Parathyroid adenoma (tissue), 2 donors: ENCODE results near the gene ZBTB45.

Experiments used
- H2AFZ ChIP-seq: fragments of 300-600 bp; sonication (generic); one replicate; pipeline ENCODE4 v1.7.0; 2017; ENCODE audit warnings: antibody characterized with exemption, mild to moderate bottlenecking
- H3K27ac ChIP-seq: fragments of 300-600 bp; sonication (generic); one replicate; pipeline ENCODE4 v1.7.0; 2017
- H3K27me3 ChIP-seq: fragments of 300-600 bp; sonication (generic); one replicate; pipeline ENCODE4 v1.7.0; 2017; ENCODE audit warnings: low read length; ENCODE audit not compliant: control insufficient read depth, insufficient read depth
- H3K36me3 ChIP-seq: fragments of 300-600 bp; sonication (generic); one replicate; pipeline ENCODE4 v1.7.0; 2017; ENCODE audit warnings: low read length; ENCODE audit not compliant: control insufficient read depth, insufficient read depth
- H3K4me1 ChIP-seq: fragments of 300-600 bp; sonication (generic); one replicate; pipeline ENCODE4 v1.7.0; 2017; ENCODE audit warnings: control low read depth
- H3K4me2 ChIP-seq: fragments of 300-600 bp; sonication (generic); one replicate; pipeline ENCODE4 v1.7.0; 2017; ENCODE audit warnings: low read length
- H3K4me3 ChIP-seq: fragments of 300-600 bp; sonication (generic); one replicate; pipeline ENCODE4 v1.7.0; 2017; ENCODE audit warnings: low read depth, low read length
- H3K79me2 ChIP-seq: fragments of 300-600 bp; sonication (generic); one replicate; pipeline ENCODE4 v1.7.0; 2017; ENCODE audit warnings: control low read depth
- H3K9ac ChIP-seq: fragments of 300-600 bp; sonication (generic); one replicate; pipeline ENCODE4 v1.7.0; 2017; ENCODE audit warnings: mild to moderate bottlenecking
- H3K9me3 ChIP-seq: fragments of 300-600 bp; sonication (generic); one replicate; pipeline ENCODE4 v1.7.0; 2017; ENCODE audit warnings: low read length; ENCODE audit not compliant: control insufficient read depth
- TF ChIP-seq, protein P1 (sequence below): fragments of 300-600 bp; sonication (generic); IDR thresholded peaks from one replicate; pipeline ENCODE4 v1.7.0; 2017; ENCODE audit warnings: antibody characterized with exemption, mild to moderate bottlenecking
- donor health status: primary hyperparathyroidism.

ZBTB45 gene

DNA sequence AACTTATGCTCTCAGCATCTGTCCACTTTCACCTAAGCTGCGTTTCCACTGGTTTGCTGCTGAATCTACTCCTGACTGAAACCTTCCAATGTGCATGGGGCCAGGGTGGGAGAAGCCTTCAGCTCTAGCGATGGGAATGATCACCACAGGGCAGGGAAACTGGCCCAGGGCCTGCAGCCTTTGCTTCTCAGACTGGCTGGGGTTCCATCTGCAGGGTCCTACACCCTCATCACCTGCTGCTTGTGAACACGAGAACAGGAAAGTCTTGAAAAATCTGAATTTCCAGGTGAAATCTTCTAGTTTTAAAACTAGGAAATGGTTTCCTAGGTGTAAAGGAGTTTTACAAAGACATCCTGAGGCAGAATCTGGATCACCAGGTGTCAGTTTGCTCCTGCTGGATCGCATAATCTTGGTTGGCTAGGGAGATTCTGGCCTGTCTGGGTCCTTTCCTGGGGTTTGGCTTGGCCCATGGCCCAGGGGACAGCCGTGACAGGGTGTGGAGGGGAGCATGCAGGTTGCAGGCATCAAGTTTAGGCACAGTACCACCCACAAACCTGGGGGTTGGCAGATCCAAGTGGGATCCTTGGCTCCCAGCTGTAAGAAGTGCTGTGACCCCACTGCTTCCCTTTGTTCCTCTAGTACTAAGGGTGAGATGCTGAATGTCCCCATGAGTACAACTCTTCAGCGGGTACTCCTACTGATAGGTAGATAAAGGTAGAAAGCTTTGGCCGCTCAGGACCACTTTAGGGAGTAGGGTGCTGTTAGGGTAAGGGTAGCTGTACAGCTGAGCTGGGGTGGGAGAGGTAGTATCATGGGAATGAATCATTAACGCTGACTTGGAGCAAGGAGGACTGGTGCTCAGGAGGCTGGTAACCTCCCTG, 40.6 kb upstream of the ZBTB45 start:
- TF ChIP-seq, protein P1, sequence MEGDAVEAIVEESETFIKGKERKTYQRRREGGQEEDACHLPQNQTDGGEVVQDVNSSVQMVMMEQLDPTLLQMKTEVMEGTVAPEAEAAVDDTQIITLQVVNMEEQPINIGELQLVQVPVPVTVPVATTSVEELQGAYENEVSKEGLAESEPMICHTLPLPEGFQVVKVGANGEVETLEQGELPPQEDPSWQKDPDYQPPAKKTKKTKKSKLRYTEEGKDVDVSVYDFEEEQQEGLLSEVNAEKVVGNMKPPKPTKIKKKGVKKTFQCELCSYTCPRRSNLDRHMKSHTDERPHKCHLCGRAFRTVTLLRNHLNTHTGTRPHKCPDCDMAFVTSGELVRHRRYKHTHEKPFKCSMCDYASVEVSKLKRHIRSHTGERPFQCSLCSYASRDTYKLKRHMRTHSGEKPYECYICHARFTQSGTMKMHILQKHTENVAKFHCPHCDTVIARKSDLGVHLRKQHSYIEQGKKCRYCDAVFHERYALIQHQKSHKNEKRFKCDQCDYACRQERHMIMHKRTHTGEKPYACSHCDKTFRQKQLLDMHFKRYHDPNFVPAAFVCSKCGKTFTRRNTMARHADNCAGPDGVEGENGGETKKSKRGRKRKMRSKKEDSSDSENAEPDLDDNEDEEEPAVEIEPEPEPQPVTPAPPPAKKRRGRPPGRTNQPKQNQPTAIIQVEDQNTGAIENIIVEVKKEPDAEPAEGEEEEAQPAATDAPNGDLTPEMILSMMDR = no peak
- Histone ChIP-seq H3K79me2 (peaks cover 28% of the 10 kb centered on the region), H3K4me2 (peak overlapping the region; percentile 82), H3K36me3 (no peaks in the 10 kb centered on the region), H2AFZ (peak overlapping the region; percentile 92), H3K4me1 (peaks cover 39% of the 10 kb centered on the region), H3K9me3 (no peaks in the 10 kb centered on the region), H3K27ac (peak overlapping the region; percentile 100), H3K4me3 (peak overlapping the region; percentile 91), H3K9ac (no peak overlapping the region), H3K27me3 (no peaks in the 10 kb centered on the region)

DNA sequence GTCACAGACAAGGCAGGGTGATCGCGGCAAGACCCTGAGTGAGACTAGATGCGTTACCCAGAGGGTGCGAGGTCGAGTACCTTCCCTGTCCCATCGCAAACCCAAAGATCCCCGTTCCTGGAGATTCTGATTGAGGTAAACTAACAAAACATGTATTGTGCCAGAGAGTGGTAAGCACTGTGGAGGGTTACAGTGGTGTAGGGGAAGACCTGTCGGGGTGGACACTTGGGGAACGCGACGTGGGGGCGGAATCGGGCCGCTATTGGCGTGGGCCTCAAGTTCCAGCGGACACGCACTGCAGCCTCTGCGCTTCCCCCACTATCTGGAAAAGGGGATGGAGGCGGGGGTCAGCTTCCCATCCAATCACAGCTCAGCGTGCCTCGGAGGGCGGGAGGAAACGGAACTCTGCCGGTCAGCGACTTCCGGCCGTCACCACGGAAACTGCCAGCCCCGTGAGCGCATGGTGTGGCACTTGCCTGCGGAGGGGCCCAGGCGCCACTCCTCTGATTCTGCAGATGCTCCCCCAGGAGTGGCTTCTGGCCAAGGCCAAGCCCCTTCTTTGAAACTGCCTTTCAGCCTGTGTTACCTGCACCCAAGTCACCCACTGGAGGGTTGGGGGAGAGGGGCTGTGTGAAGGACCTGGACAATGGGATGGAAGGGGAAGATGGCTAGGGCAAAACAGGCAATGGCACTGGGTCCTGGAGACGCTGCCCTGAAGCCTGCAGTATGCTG, 39.8 kb upstream of the ZBTB45 start:
- no peaks in the 10 kb centered on the region for H3K9me3 ChIP-seq
- H3K27me3 ChIP-seq = no peaks in the 10 kb centered on the region
- peak overlapping the region; percentile 91 for H3K9ac ChIP-seq
- no peaks in the 10 kb centered on the region for H3K36me3 ChIP-seq
- TF ChIP-seq, protein P1 = no peak
- H3K27ac ChIP-seq = peak overlapping the region; percentile 100
- H3K79me2 ChIP-seq = peaks cover 31% of the 10 kb centered on the region
- H3K4me2 ChIP-seq = peak overlapping the region; percentile 82
- peaks cover 41% of the 10 kb centered on the region for H3K4me1 ChIP-seq
- peak overlapping the region; percentile 92 for H2AFZ ChIP-seq
- H3K4me3 ChIP-seq = peak overlapping the region; percentile 91

DNA sequence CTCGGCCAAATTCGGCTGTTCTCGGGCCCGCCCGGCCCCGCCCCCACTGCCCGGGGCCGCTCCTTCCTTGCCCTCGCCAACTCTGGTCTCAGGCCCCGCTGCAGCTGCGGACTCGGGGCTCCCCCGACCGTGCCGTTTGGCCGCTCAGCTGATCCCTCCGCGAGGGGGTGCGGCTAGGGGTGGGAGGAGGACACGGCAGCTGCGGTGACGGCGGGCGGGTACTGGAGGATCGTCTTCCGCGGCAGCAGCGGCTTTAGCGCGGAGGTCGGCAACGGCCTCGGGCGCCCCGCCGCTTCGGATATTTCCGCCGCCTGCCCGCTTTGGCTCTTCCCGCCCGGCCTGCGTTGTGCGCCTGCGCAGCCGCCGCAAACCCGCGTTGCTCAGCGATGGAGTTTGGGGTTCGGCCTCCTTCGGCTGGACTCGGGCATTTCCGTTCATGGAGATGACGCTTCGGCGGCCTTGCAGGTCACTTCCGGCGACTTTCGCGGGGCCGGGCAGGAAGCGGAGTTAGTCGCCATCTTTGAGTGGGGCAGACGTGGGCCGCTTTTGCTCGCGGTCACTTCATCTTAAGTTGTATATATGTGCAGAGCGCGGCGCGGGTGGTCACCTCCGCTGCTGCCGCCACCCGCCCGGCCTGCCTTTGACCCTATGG, 39.1 kb upstream of the ZBTB45 start:
- H3K9me3 ChIP-seq = no peaks in the 10 kb centered on the region
- peaks cover 45% of the 10 kb centered on the region for H3K4me1 ChIP-seq
- H3K4me2 ChIP-seq = peak overlapping the region; percentile 90
- H3K27me3 ChIP-seq = no peaks in the 10 kb centered on the region
- H3K36me3 ChIP-seq = no peaks in the 10 kb centered on the region
- TF ChIP-seq, protein P1 = no peak
- H3K9ac ChIP-seq = peak overlapping the region; percentile 99
- H3K27ac ChIP-seq = peak overlapping the region; percentile 100
- H3K4me3 ChIP-seq = peak overlapping the region; percentile 91
- H2AFZ ChIP-seq = peak overlapping the region; percentile 92
- H3K79me2 ChIP-seq = peaks cover 38% of the 10 kb centered on the region

DNA sequence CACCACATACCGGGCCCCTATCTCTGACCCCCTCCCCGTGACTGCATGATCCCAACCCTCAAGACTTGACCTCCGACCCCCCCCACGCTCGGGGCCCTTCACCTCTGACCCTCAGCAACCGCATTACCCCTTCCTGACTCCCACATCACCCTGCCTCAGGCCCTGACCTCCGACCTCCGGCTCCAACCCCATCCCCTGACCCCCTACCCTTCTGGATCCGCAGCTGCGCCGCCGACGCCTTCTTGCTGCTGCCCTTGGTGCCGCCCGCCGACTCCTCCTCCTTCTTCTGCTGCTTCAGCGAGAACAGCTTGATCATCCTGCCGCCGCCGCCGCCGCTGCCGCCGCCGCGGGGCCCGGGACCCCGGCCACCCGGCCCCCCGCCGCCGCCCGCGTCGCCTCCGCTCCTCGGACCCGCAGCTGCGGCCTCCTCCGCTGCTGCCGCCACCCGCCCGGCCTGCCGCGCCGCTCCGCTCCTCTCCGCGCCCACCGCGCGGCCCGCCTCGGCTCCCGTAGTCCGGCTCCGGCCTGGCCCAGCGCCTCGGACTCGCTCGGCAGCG, 38.5 kb upstream of the ZBTB45 start, which contains the start of gene UBE2M:
Gene UBE2M (minus strand): TSS at position 546 of the 557 bp plus-strand sequence. CDS start 230 bp downstream, at position 316.
- peak within 1 kb of the TSS; percentile 91 for H3K4me3 ChIP-seq
- peaks cover 40% of the 10 kb centered on the region for H3K79me2 ChIP-seq
- TF ChIP-seq, protein P1 = no peak
- peak within 1 kb of the TSS; percentile 92 for H2AFZ ChIP-seq
- peak within 1 kb of the TSS; percentile 99 for H3K9ac ChIP-seq
- peaks cover 43% of the 10 kb centered on the region for H3K4me1 ChIP-seq
- H3K27me3 ChIP-seq = no peaks in the 10 kb centered on the region
- no peaks in the 10 kb centered on the region for H3K9me3 ChIP-seq
- no peaks in the 10 kb centered on the region for H3K36me3 ChIP-seq
- peak within 1 kb of the TSS; percentile 97 for H3K4me2 ChIP-seq
- peak within 1 kb of the TSS; percentile 100 for H3K27ac ChIP-seq
